Jurkat, Clone E6-1 (cell line): ENCODE results near the gene SH3BGRL3. TPM values are rescaled to one million over a fixed set of nuclear protein-coding genes. Genes with fewer than 3 reads are reported as not detected.
A peak's percentile ranks its signal among the peaks of the same experiment; 100 is the strongest.
"Not testable (repeated sequence)": the region's sequence is repeated elsewhere in the genome, so short reads cannot be mapped to it uniquely, and the experiment has no call there.

Experiments used
- DNase-seq: peaks from one replicate; pipeline ENCODE4 v3.0.0-alpha.2; 2011; ENCODE audit warnings: low read depth, low spot score
- H3K4me3 ChIP-seq: 2 replicates; pipeline ENCODE4 v1.5.1; 2011; ENCODE audit warnings: mild to moderate bottlenecking, low read length, control low read depth, moderate library complexity
- polyA plus RNA-seq: library from polyadenylated mRNA; unstranded; fragments of >200 nt; gene quantifications from one replicate; pipeline ENCODE4 v1.2.1, GENCODE V29; 2012; ENCODE audit warnings: missing spikeins; ENCODE audit not compliant: insufficient read length, insufficient read depth

The SH3BGRL3 gene
- polyA plus RNA-seq, result 237 TPM

GRCh38 chr1:26279456-26280332 lies at the start of gene SH3BGRL3:
SH3BGRL3 (plus strand) TSS chr1:26280086; CDS start chr1:26280156, 70 bp downstream.
- peak; percentile 72 for DNase-seq
- H3K4me3 ChIP-seq, result peak within 1 kb of the TSS; percentile 76

GRCh38 chr1:26230682-26231081 lies 49.2 kb upstream of the SH3BGRL3 start:
- not testable (repeated sequence) for DNase-seq, H3K4me3 ChIP-seq

GRCh38 chr1:26233903-26234643 lies 45.8 kb upstream of the SH3BGRL3 start, which contains the start of gene CEP85:
CEP85 (plus strand) TSS chr1:26234200; CDS start chr1:26239784, 5,584 bp downstream.
- peak; percentile 97 for DNase-seq
- H3K4me3 ChIP-seq, result peak within 1 kb of the TSS; percentile 99

GRCh38 chr1:26234644-26235370 lies 45.1 kb upstream of the SH3BGRL3 start:
- peak; percentile 19 for DNase-seq
- peak overlapping the region; percentile 99 for H3K4me3 ChIP-seq

- no peak for DNase-seq
- H3K4me3 ChIP-seq, result no peak overlapping the region
These were observed 42.5 kb upstream of the SH3BGRL3 start for GRCh38 chr1:26237230-26237966.

GRCh38 chr1:26239936-26240335 lies 40.0 kb upstream of the SH3BGRL3 start:
- no peak for DNase-seq
- H3K4me3 ChIP-seq, result no peak overlapping the region

- H3K4me3 ChIP-seq, result no peak overlapping the region
- no peak for DNase-seq
These were observed 27.2 kb upstream of the SH3BGRL3 start for GRCh38 chr1:26252718-26253117.

- no peak overlapping the region for H3K4me3 ChIP-seq
- no peak for DNase-seq
These were observed 25.5 kb upstream of the SH3BGRL3 start for GRCh38 chr1:26254404-26254803.

- H3K4me3 ChIP-seq, result no peak overlapping the region
- no peak for DNase-seq
These were observed 22.7 kb upstream of the SH3BGRL3 start for GRCh38 chr1:26257222-26257621.

GRCh38 chr1:26259005-26259404 lies 20.9 kb upstream of the SH3BGRL3 start:
- no peak overlapping the region for H3K4me3 ChIP-seq
- no peak for DNase-seq

- H3K4me3 ChIP-seq, result no peak overlapping the region
- no peak for DNase-seq
These were observed 20.3 kb upstream of the SH3BGRL3 start for GRCh38 chr1:26259578-26259977.

- no peak overlapping the region for H3K4me3 ChIP-seq
- DNase-seq, result no peak
These were observed 16.7 kb upstream of the SH3BGRL3 start for GRCh38 chr1:26263212-26263611.

- DNase-seq, result no peak
- H3K4me3 ChIP-seq, result no peak overlapping the region
These were observed 14.5 kb upstream of the SH3BGRL3 start for GRCh38 chr1:26265405-26265804.

GRCh38 chr1:26268290-26269197 lies 11.3 kb upstream of the SH3BGRL3 start:
- no peak overlapping the region for H3K4me3 ChIP-seq
- no peak for DNase-seq

- no peak for DNase-seq
- H3K4me3 ChIP-seq, result no peak overlapping the region
These were observed 10.7 kb upstream of the SH3BGRL3 start for GRCh38 chr1:26269198-26269550.

- H3K4me3 ChIP-seq, result no peak overlapping the region
- no peak for DNase-seq
These were observed 5.0 kb upstream of the SH3BGRL3 start for GRCh38 chr1:26274801-26275425.

GRCh38 chr1:26275580-26276431 lies 4.1 kb upstream of the SH3BGRL3 start:
- H3K4me3 ChIP-seq, result no peak overlapping the region
- peak; percentile 72 for DNase-seq
